Subcutaneous abdominal adipose tissue (tissue), 5 donors: Measurements from ENCODE around the gene VIL1.
A peak's percentile ranks its signal among the peaks of the same experiment; 100 is the strongest.

Experiments used
- H3K27ac ChIP-seq: one replicate; pipeline ENCODE4 v1.7.0; 2013; ENCODE audit warnings: low read depth, mild to moderate bottlenecking, inconsistent platforms, low read length, moderate library complexity
- H3K27me3 ChIP-seq, 5 donors: one replicate each; pipeline ENCODE4 v1.7.0; 2013; ENCODE audit warnings: low read length in 5 of 5, inconsistent platforms in 1 of 5; ENCODE audit not compliant: control insufficient read depth in 5 of 5, insufficient read depth in 4 of 5
- H3K36me3 ChIP-seq, 5 donors: one replicate each; pipeline ENCODE4 v1.7.0; 2013; ENCODE audit warnings: low read length in 5 of 5; ENCODE audit not compliant: control insufficient read depth in 5 of 5, insufficient read depth in 5 of 5
- H3K4me1 ChIP-seq, 5 donors: one replicate each; pipeline ENCODE4 v1.7.0; 2013; ENCODE audit warnings: low read length in 5 of 5, mild to moderate bottlenecking in 3 of 5, moderate library complexity in 1 of 5; ENCODE audit not compliant: control insufficient read depth in 5 of 5, insufficient read depth in 5 of 5
- H3K4me3 ChIP-seq, 5 donors: one replicate each; pipeline ENCODE4 v1.7.0; 2013; ENCODE audit warnings: low read length in 5 of 5, low read depth in 1 of 5
- H3K9ac ChIP-seq, 5 donors: one replicate each; pipeline ENCODE4 v1.7.0; 2013; ENCODE audit warnings: low read length in 5 of 5, mild to moderate bottlenecking in 4 of 5, moderate library complexity in 3 of 5
- H3K9me3 ChIP-seq, 5 donors: one replicate each; pipeline ENCODE4 v1.7.0; 2013; ENCODE audit warnings: low read length in 5 of 5; ENCODE audit not compliant: control insufficient read depth in 5 of 5
- donor health status: healthy.
- donor health status: healthy.
- donor health status: healthy.
- donor health status: healthy.
- donor health status: healthy.

The VIL1 gene

DNA sequence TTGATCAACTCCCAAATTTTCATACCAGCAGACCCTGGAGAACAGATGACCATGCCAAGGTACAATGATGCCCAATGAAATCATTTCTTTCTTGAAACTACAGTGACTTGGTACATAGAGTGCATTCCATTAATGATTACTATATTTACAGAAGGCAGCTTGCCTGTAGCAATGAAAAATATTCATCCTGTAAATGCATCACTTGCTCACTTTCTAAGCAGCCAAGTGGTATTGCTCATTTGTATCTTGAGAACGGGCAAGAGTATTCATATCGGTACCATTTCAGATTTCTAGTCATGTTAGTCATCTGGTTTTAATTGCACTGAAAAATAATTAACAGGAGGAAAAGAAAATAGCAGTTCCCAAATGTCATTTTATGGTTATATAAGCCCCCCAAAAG lies 59.6 kb downstream of the VIL1 start:
- H3K36me3 ChIP-seq: peaks cover 23 to 35% (median 24%) of the 10 kb centered on the region in 5 donors
- no peak overlapping the region for H3K9ac ChIP-seq
- no peaks in the 10 kb centered on the region for H3K27me3 ChIP-seq
- H3K27ac ChIP-seq: no peak overlapping the region
- no peak overlapping the region for H3K4me3 ChIP-seq
- no peaks in the 10 kb centered on the region for H3K9me3 ChIP-seq
- H3K4me1 ChIP-seq: peaks cover 0 to 9% (median 7%) of the 10 kb centered on the region in 5 donors

- H3K27ac ChIP-seq: no peak overlapping the region
- H3K27me3 ChIP-seq: no peaks in the 10 kb centered on the region
- no peak overlapping the region for H3K9ac ChIP-seq
- no peak overlapping the region for H3K4me3 ChIP-seq
- H3K9me3 ChIP-seq: no peaks in the 10 kb centered on the region
- H3K36me3 ChIP-seq: peaks cover 12 to 29% (median 18%) of the 10 kb centered on the region in 5 donors
- peaks cover 0 to 9% (median 7%) of the 10 kb centered on the region in 5 donors for H3K4me1 ChIP-seq
Measured at GRCh38 chr2:218479595-218479994, 60.7 kb downstream of the VIL1 start.

- H3K4me3 ChIP-seq: no peak overlapping the region
- H3K9ac ChIP-seq: no peak overlapping the region
- peaks cover 13 to 32% (median 20%) of the 10 kb centered on the region in 5 donors for H3K36me3 ChIP-seq
- no peaks in the 10 kb centered on the region for H3K27me3 ChIP-seq
- no peaks in the 10 kb centered on the region for H3K4me1 ChIP-seq
- no peaks in the 10 kb centered on the region for H3K9me3 ChIP-seq
- H3K27ac ChIP-seq: no peak overlapping the region
Measured at GRCh38 chr2:218482651-218483050, 63.7 kb downstream of the VIL1 start.

DNA sequence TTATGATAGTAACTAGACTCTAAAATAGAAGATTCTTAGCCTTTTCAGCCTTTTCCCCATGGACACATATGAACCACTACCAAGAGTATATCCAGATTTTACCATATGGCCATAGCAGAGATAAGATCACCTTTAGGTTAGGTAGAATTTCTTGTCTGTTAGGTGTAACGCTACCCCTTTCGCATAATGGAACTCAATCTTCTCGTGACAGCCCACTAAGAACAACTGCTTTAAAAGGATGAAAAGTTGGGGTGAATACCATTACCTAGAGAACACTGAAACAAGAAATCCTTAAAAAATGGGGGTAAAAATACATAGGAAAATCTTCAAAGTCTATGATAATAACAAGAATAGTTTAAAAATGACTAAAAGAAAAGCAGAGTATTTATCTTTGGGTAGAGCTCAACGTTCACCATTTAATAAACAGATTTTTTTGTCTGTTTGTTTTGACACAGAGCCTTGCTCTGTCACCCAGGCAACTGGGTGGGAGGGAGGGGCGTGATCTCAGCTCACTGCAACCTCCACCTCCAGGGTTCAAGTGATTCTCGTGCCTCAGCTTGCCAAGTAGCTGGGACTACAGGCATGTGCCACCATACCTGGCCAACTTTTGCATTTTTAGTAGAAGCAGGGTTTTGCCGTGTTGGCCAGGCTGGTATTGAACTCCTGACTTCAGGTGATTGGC lies 67.2 kb downstream of the VIL1 start:
- H3K4me1 ChIP-seq: no peaks in the 10 kb centered on the region
- H3K36me3 ChIP-seq: peaks cover 14 to 35% (median 16%) of the 10 kb centered on the region in 5 donors
- no peaks in the 10 kb centered on the region for H3K9me3 ChIP-seq
- H3K27ac ChIP-seq: no peak overlapping the region
- no peak overlapping the region for H3K4me3 ChIP-seq
- H3K9ac ChIP-seq: no peak overlapping the region
- H3K27me3 ChIP-seq: no peaks in the 10 kb centered on the region

GRCh38 chr2:218500501-218501060 lies 81.7 kb downstream of the VIL1 start:
- Histone ChIP-seq H3K4me3 (no peak overlapping the region), H3K9ac (no peak overlapping the region), H3K27ac (no peak overlapping the region), H3K9me3 (no peaks in the 10 kb centered on the region), H3K27me3 (no peaks in the 10 kb centered on the region), H3K36me3 (peaks cover 5 to 17% (median 11%) of the 10 kb centered on the region in 5 donors), H3K4me1 (peaks cover 0 to 13% (median 5%) of the 10 kb centered on the region in 5 donors)

- Histone ChIP-seq H3K9me3 (no peaks in the 10 kb centered on the region), H3K36me3 (peaks cover 1 to 12% (median 7%) of the 10 kb centered on the region in 5 donors), H3K4me1 (peaks cover 0 to 13% (median 5%) of the 10 kb centered on the region in 5 donors), H3K27ac (no peak overlapping the region), H3K9ac (peak overlapping the region in 2 of 5 donors; percentile 31 to 57), H3K27me3 (no peaks in the 10 kb centered on the region), H3K4me3 (peak overlapping the region in 2 of 5 donors; percentile 11 to 26)
Measured at GRCh38 chr2:218501665-218502064, 82.7 kb downstream of the VIL1 start.
